GM21390 (cell line): ENCODE data around the gene SCMH1.
"Not testable (repeated sequence)": the region's sequence is repeated elsewhere in the genome, so short reads cannot be mapped to it uniquely, and the experiment has no call there.

Source experiments
- ATAC-seq: cut with Tn5 transposase; IDR thresholded peaks from one replicate; pipeline ENCODE4 v1.9.1; 2021; ENCODE audit not compliant: unreplicated experiment

The SCMH1 gene

GRCh38 chr1:41215623-41216022 is 26.5 kb downstream of the SCMH1 start:
- ATAC-seq: no peak

GRCh38 chr1:41213341-41213740 is 28.8 kb downstream of the SCMH1 start:
- ATAC-seq: no peak

- not testable (repeated sequence) for ATAC-seq
These were observed 30.5 kb downstream of the SCMH1 start for GRCh38 chr1:41211608-41212007.

- ATAC-seq: not testable (repeated sequence)
These were observed 35.1 kb downstream of the SCMH1 start for GRCh38 chr1:41207053-41207452.

- no peak for ATAC-seq
These were observed 41.4 kb downstream of the SCMH1 start for GRCh38 chr1:41200728-41201127.

- ATAC-seq: no peak
These were observed 42.7 kb downstream of the SCMH1 start for GRCh38 chr1:41199375-41199774.

- no peak for ATAC-seq
These were observed 49.5 kb downstream of the SCMH1 start for GRCh38 chr1:41192456-41193178.

- ATAC-seq: no peak
These were observed 57.7 kb downstream of the SCMH1 start for GRCh38 chr1:41184446-41184845.

- not testable (repeated sequence) for ATAC-seq
These were observed 63.9 kb downstream of the SCMH1 start for GRCh38 chr1:41178230-41178629.

- no peak for ATAC-seq
These were observed 66.6 kb downstream of the SCMH1 start for GRCh38 chr1:41175546-41175945.

GRCh38 chr1:41174170-41174569 is 67.9 kb downstream of the SCMH1 start:
- ATAC-seq: no peak

- no peak for ATAC-seq
These were observed 68.5 kb downstream of the SCMH1 start for GRCh38 chr1:41173651-41174050.

- ATAC-seq: no peak
These were observed 70.7 kb downstream of the SCMH1 start for GRCh38 chr1:41171266-41171874.

- ATAC-seq: no peak
These were observed 72.3 kb downstream of the SCMH1 start for GRCh38 chr1:41169799-41170180.

GRCh38 chr1:41169066-41169798 is 72.9 kb downstream of the SCMH1 start:
- no peak for ATAC-seq

- no peak for ATAC-seq
These were observed 74.4 kb downstream of the SCMH1 start for GRCh38 chr1:41167667-41168066.

- no peak for ATAC-seq
These were observed 77.4 kb downstream of the SCMH1 start for GRCh38 chr1:41164727-41165126.

GRCh38 chr1:41162441-41162840 is 79.7 kb downstream of the SCMH1 start:
- no peak for ATAC-seq

- no peak for ATAC-seq
These were observed 80.3 kb downstream of the SCMH1 start for GRCh38 chr1:41161846-41162245.

GRCh38 chr1:41160498-41161110 is 81.5 kb downstream of the SCMH1 start:
- no peak for ATAC-seq

- no peak for ATAC-seq
These were observed 83.1 kb downstream of the SCMH1 start for GRCh38 chr1:41158966-41159365.
